Measurements from ENCODE around the gene RNF115.

DNA sequence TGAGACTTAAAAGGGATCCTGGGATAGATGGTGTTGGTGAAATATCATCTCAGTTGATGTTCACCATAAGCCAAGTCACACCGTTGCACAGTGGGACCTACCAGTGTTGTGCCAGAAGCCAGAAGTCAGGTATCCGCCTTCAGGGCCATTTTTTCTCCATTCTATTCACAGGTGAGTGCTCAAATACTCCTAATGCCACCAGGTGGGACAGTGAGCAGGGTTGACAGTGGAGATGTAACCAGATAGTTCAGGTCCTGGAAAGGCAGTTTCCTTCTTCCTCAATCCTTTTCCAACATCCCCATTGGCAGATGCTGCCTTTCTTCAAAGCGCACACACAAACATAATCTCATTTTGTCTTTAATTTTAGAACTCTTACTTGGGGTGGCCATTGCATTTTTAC lies 93.0 kb downstream of the RNF115 start:
- TF ChIP-seq, protein P1, sequence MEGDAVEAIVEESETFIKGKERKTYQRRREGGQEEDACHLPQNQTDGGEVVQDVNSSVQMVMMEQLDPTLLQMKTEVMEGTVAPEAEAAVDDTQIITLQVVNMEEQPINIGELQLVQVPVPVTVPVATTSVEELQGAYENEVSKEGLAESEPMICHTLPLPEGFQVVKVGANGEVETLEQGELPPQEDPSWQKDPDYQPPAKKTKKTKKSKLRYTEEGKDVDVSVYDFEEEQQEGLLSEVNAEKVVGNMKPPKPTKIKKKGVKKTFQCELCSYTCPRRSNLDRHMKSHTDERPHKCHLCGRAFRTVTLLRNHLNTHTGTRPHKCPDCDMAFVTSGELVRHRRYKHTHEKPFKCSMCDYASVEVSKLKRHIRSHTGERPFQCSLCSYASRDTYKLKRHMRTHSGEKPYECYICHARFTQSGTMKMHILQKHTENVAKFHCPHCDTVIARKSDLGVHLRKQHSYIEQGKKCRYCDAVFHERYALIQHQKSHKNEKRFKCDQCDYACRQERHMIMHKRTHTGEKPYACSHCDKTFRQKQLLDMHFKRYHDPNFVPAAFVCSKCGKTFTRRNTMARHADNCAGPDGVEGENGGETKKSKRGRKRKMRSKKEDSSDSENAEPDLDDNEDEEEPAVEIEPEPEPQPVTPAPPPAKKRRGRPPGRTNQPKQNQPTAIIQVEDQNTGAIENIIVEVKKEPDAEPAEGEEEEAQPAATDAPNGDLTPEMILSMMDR (IDR thresholded peaks at IDR 0.05), result no peak
- no peak for TF ChIP-seq POLR2A (IDR thresholded peaks at IDR 0.05)
